Calu3 (cell line): ENCODE measurements around the gene CERS4. TPM values are rescaled to one million over a fixed set of nuclear protein-coding genes. Genes with fewer than 3 reads are reported as not detected.
"Not testable (repeated sequence)": the region's sequence is repeated elsewhere in the genome, so short reads cannot be mapped to it uniquely, and the experiment has no call there.

Source experiments
- BruUV-seq: library from RNA; stranded (reverse); fragments of 400-500 nt; replicated peaks from 2 replicates; lab custom pipeline; 2021; lab: Mats Ljungman, UMichigan
- CTCF ChIA-PET: fragments of 300-600 bp; sonication (Branson Sonifier 250); formaldehyde crosslinking; loops from one replicate; lab custom pipeline; 2022; ENCODE audit warnings: antibody characterized with exemption; lab: Charles Lee
- DNase-seq: peaks from one replicate; pipeline ENCODE4 v3.0.0; 2022
- H3K27ac Mint-ChIP-seq: one replicate; pipeline ENCODE4 v1.8.0; 2022; ENCODE audit warnings: mixed read lengths; ENCODE audit not compliant: unreplicated experiment
- H3K27me3 Mint-ChIP-seq: one replicate; pipeline ENCODE4 v1.8.0; 2022; ENCODE audit warnings: mixed read lengths; ENCODE audit not compliant: unreplicated experiment
- H3K36me3 Mint-ChIP-seq: one replicate; pipeline ENCODE4 v1.8.0; 2022; ENCODE audit warnings: mild to moderate bottlenecking, moderate library complexity, mixed read lengths; ENCODE audit not compliant: insufficient read depth, unreplicated experiment
- H3K4me1 Mint-ChIP-seq: one replicate; pipeline ENCODE4 v1.8.0; 2022; ENCODE audit warnings: mild to moderate bottlenecking, low read depth, mixed read lengths; ENCODE audit not compliant: unreplicated experiment
- H3K4me3 Mint-ChIP-seq: one replicate; pipeline ENCODE4 v1.8.0; 2022; ENCODE audit warnings: mild to moderate bottlenecking, low read depth, moderate library complexity, mixed read lengths; ENCODE audit not compliant: unreplicated experiment
- H3K9me3 Mint-ChIP-seq: one replicate; pipeline ENCODE4 v1.8.0; 2022; ENCODE audit warnings: low read depth, mixed read lengths; ENCODE audit not compliant: unreplicated experiment
- CTCF ChIP-seq: fragments of 200-600 bp; IDR thresholded peaks from one replicate; pipeline ENCODE4 v1.8.0; 2022; ENCODE audit warnings: antibody characterized with exemption; ENCODE audit not compliant: unreplicated experiment
- intact Hi-C: fragments of 100-400 bp; cut with micrococcal nuclease; formaldehyde crosslinking; loops from one replicate; pipeline ENCODE4 v1.10.0; 2022; ENCODE audit not compliant: unreplicated experiment
- total RNA-seq: library from RNA; stranded (reverse); gene quantifications from 2 replicates; pipeline ENCODE4 v1.2.3, GENCODE V29; 2022

The CERS4 gene
- total RNA-seq, 1 experiment from 2014 or later: 13.4 TPM

- intact Hi-C loops: no loop called here
- CTCF ChIA-PET: no interaction called here
- Mint-ChIP-seq H3K4me1 (peaks cover 21% of the 10 kb centered on the region), H3K27me3 (no peaks in the 10 kb centered on the region), H3K27ac (no peak overlapping the region), H3K9me3 (no peaks in the 10 kb centered on the region), H3K4me3 (no peak overlapping the region), H3K36me3 (peaks cover 9% of the 10 kb centered on the region)
- no peak for TF ChIP-seq CTCF
- no TSS peak for BruUV-seq
- no peak for DNase-seq
Measured at GRCh38 chr19:8213827-8214672, 4.9 kb downstream of the CERS4 start.

- no peak overlapping the region for H3K27ac Mint-ChIP-seq
- H3K4me1 Mint-ChIP-seq: peaks cover 17% of the 10 kb centered on the region
- no peaks in the 10 kb centered on the region for H3K27me3 Mint-ChIP-seq
- no TSS peak for BruUV-seq
- DNase-seq: no peak
- CTCF ChIA-PET: no interaction called here
- intact Hi-C loops: no loop called here
- no peak for TF ChIP-seq CTCF
- no peak overlapping the region for H3K4me3 Mint-ChIP-seq
- peaks cover 6% of the 10 kb centered on the region for H3K36me3 Mint-ChIP-seq
- H3K9me3 Mint-ChIP-seq: no peaks in the 10 kb centered on the region
Measured at GRCh38 chr19:8214802-8215201, 5.6 kb downstream of the CERS4 start.

GRCh38 chr19:8215783-8216182 lies 6.6 kb downstream of the CERS4 start:
- Mint-ChIP-seq H3K9me3 (no peaks in the 10 kb centered on the region), H3K27ac (no peak overlapping the region), H3K27me3 (no peaks in the 10 kb centered on the region), H3K4me1 (peaks cover 8% of the 10 kb centered on the region), H3K36me3 (no peaks in the 10 kb centered on the region), H3K4me3 (no peak overlapping the region)
- DNase-seq: no peak
- no peak for TF ChIP-seq CTCF
- intact Hi-C loops: no loop called here
- CTCF ChIA-PET: no interaction called here
- no TSS peak for BruUV-seq

- no TSS peak for BruUV-seq
- Mint-ChIP-seq H3K27ac (no peak overlapping the region), H3K9me3 (no peaks in the 10 kb centered on the region), H3K4me3 (no peak overlapping the region), H3K36me3 (no peaks in the 10 kb centered on the region), H3K27me3 (no peaks in the 10 kb centered on the region), H3K4me1 (peaks cover 8% of the 10 kb centered on the region)
- no peak for DNase-seq
- TF ChIP-seq CTCF: no peak
- CTCF ChIA-PET: no interaction called here
- intact Hi-C loops: no loop called here
Measured at GRCh38 chr19:8216357-8216756, 7.2 kb downstream of the CERS4 start.

- H3K9me3 Mint-ChIP-seq, H3K27ac Mint-ChIP-seq, H3K4me3 Mint-ChIP-seq, BruUV-seq, H3K27me3 Mint-ChIP-seq, H3K36me3 Mint-ChIP-seq, DNase-seq, H3K4me1 Mint-ChIP-seq, CTCF ChIA-PET, intact Hi-C loops: not testable (repeated sequence)
Measured at GRCh38 chr19:8218127-8218526, 9.0 kb downstream of the CERS4 start.
